HepG2 (cell line): ENCODE measurements around the gene TBXA2R. TPM values are rescaled to one million over a fixed set of nuclear protein-coding genes. Genes with fewer than 3 reads are reported as not detected.

Experiments used
- ARID2 ChIP-seq: sonication (generic); formaldehyde crosslinking; IDR thresholded peaks from 2 replicates; pipeline ENCODE4 v1.8.1; 2022; ENCODE audit warnings: mild to moderate bottlenecking, missing genetic modification reagents, borderline replicate concordance
- FOXA1 ChIP-seq, 2 experiments: fragments of 450-650 bp in 1 of 2; sonication (generic) in 1 of 2; formaldehyde crosslinking in 1 of 2; IDR thresholded peaks; 2 replicates each; pipeline versions ENCODE4 v1.4.0 to v1.6.1; 2016 to 2020; ENCODE audit warnings: missing genetic modification reagents in 1 of 2
- FOXC1 ChIP-seq: sonication (generic); formaldehyde crosslinking; IDR thresholded peaks from 2 replicates; pipeline ENCODE4 v1.8.0; 2022; ENCODE audit warnings: mild to moderate bottlenecking, missing genetic modification reagents, borderline replicate concordance
- FOXO1 ChIP-seq: sonication (generic); formaldehyde crosslinking; IDR thresholded peaks from 2 replicates; pipeline ENCODE4 v1.4.0; 2020; ENCODE audit warnings: missing genetic modification reagents
- HDAC1 ChIP-seq: sonication (generic); formaldehyde crosslinking; IDR thresholded peaks from 2 replicates; pipeline ENCODE4 v1.5.1; 2020; ENCODE audit warnings: mild to moderate bottlenecking, missing genetic modification reagents
- HDAC2 ChIP-seq: sonication (generic); formaldehyde crosslinking; IDR thresholded peaks from 2 replicates; pipeline ENCODE4 v1.4.0; 2020; ENCODE audit warnings: missing genetic modification reagents
- KDM3A ChIP-seq: IDR thresholded peaks from 2 replicates; pipeline ENCODE4 v1.6.1; 2018; ENCODE audit warnings: low read depth, missing compliant biosample characterization
- MAFK ChIP-seq, 2 experiments: IDR thresholded peaks in 1 of 2; conservative IDR thresholded peaks in 1 of 2; 2 replicates each; pipeline ENCODE4 v1.6.1; 2011; ENCODE audit warnings: improper control_type of control experiment in 2 of 2, low read length in 2 of 2
- MYC ChIP-seq: sonication (generic); formaldehyde crosslinking; IDR thresholded peaks from 2 replicates; pipeline ENCODE4 v1.9.0; 2021; ENCODE audit warnings: missing genetic modification reagents, borderline replicate concordance
- NCOA2 ChIP-seq: sonication (generic); formaldehyde crosslinking; IDR thresholded peaks from 2 replicates; pipeline ENCODE4 v1.8.0; 2022; ENCODE audit warnings: inconsistent platforms
- NCOA5 ChIP-seq: sonication (generic); formaldehyde crosslinking; IDR thresholded peaks from 2 replicates; pipeline ENCODE4 v1.4.0; 2020; ENCODE audit warnings: missing genetic modification reagents
- PHF5A ChIP-seq: IDR thresholded peaks from one replicate; pipeline ENCODE4 v1.6.1; 2018; ENCODE audit warnings: low read depth, missing genetic modification reagents; ENCODE audit not compliant: unreplicated experiment
- RORA ChIP-seq: sonication (generic); formaldehyde crosslinking; IDR thresholded peaks from 2 replicates; pipeline ENCODE4 v1.5.0; 2020; ENCODE audit warnings: mild to moderate bottlenecking, missing genetic modification reagents, moderate library complexity
- SALL1 ChIP-seq: sonication (generic); formaldehyde crosslinking; IDR thresholded peaks from 2 replicates; pipeline ENCODE4 v1.8.0; 2022; ENCODE audit warnings: mild to moderate bottlenecking, missing genetic modification reagents
- TAF1 ChIP-seq: sonication (generic); formaldehyde crosslinking; IDR thresholded peaks from 2 replicates; pipeline ENCODE4 v1.4.0; 2020; ENCODE audit warnings: missing genetic modification reagents
- TEAD3 ChIP-seq: optimal IDR thresholded peaks from 2 replicates; pipeline ENCODE3; 2016; ENCODE audit warnings: borderline replicate concordance
- TFE3 ChIP-seq: IDR thresholded peaks from 2 replicates; pipeline ENCODE4 v1.6.1; 2016
- ZFAT ChIP-seq: sonication (generic); formaldehyde crosslinking; conservative IDR thresholded peaks from 2 replicates; pipeline ENCODE4 v1.8.1; 2023; ENCODE audit warnings: missing genetic modification reagents, inconsistent platforms
- ZNF142 ChIP-seq: sonication (generic); formaldehyde crosslinking; IDR thresholded peaks from 2 replicates; pipeline ENCODE4 v1.4.0; 2020; ENCODE audit warnings: missing genetic modification reagents
- ZNF354B ChIP-seq: sonication (generic); formaldehyde crosslinking; IDR thresholded peaks from 2 replicates; pipeline ENCODE4 v1.8.0; 2022; ENCODE audit warnings: mild to moderate bottlenecking, missing genetic modification reagents
- ZNF619 ChIP-seq: sonication (generic); formaldehyde crosslinking; IDR thresholded peaks from 2 replicates; pipeline ENCODE4 v1.4.0; 2020; ENCODE audit warnings: mild to moderate bottlenecking, missing genetic modification reagents
- ZNF761 ChIP-seq: sonication (generic); formaldehyde crosslinking; conservative IDR thresholded peaks from 2 replicates; pipeline ENCODE4 v1.4.0; 2020; ENCODE audit warnings: mild to moderate bottlenecking, missing genetic modification reagents
- ZNF776 ChIP-seq: sonication (generic); formaldehyde crosslinking; IDR thresholded peaks from 2 replicates; pipeline ENCODE4 v1.4.0; 2020; ENCODE audit warnings: mild to moderate bottlenecking, missing genetic modification reagents
- polyA plus RNA-seq, 8 experiments: library from polyadenylated mRNA; depleted of rRNA in 3 of 8; stranded (reverse) in 7 of 8; unstranded in 1 of 8; fragments of >200 nt; fragmentation: Illumina TruSeq in 4 of 8; extraction: Trizol in 4 of 8; gene quantifications; 2 replicates each; pipeline versions ENCODE4 v1.2.1 to v1.2.3, GENCODE V29; 2011 to 2016; ENCODE audit warnings: low read depth in 4 of 8, missing spikeins in 1 of 8, mixed read lengths in 1 of 8; ENCODE audit not compliant: insufficient read depth in 1 of 8
- total RNA-seq, 5 experiments: library from RNA; depleted of rRNA; stranded (reverse); fragments of >200 nt; fragmentation: Illumina TruSeq; extraction: Trizol; gene quantifications; 2 replicates each; pipeline ENCODE4 v1.2.3, GENCODE V29; 2016; ENCODE audit warnings: low read depth in 1 of 5

The TBXA2R gene
- total and polyA plus RNA-seq, 2 of the 13 experiments (the other 11 are each of a cell fraction or from before 2014, with no cell fraction given) = 0.09 TPM; not detected in 1

DNA sequence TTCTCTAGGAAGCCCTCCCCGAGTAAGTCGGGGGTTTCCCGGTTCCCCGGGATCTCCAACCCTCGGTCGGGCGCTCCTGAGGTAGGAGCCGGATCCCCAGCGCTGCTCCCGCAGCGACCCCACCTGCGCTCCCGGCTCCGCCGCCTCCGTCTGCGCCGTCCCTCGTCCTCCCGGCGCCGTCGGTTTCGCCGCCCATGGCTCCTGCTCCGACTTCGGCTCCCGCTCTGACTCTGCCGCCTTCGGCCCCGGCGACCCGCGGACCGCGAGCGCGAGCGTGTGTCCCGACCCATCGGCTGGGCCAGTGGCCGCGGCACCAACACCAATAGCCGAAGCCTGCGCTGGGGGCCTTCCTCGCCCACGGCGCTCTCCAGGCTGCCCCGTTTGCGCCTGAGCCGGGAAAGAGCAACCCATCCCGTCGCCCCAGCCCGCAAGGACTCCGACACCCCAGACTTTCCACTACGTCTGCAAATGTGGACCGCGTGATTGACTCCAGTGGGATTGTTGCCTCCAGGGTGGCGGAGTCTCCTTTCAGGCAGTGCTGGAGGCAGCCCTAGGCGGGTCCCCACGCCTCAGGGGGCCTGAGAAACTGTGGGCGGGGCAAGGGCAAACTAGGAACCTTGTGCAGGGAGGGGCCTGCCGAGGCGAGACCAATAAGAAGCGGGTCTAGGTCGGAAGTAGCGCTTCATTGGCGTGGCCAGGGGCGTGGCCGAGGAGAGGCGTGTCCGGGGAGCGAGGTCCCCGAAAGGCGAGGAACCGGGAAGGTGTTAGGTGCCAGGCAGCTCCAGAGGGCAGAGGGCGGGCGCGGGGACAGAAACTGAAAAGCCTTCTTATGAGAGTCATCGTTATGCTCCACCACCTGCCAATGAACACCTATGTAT lies 20.0 kb upstream of the TBXA2R start, which contains the start of gene CACTIN (continued):
- TF ChIP-seq MAFK (conservative IDR thresholded peaks at IDR 0.05 in 1 of 2, IDR thresholded peaks at IDR 0.05 in 1 of 2; ENCODE audit: low read length in 2 of 2) (0 out of 4 replicates have a peak, but pooled peaks of 1 of the 2 experiments have one; percentile 32), TEAD3 (CRISPR knock-in tag) (peak; percentile 53), NCOA5 (CRISPR knock-in tag) (no peak), TFE3 (CRISPR knock-in tag) (peak; percentile 67; the same call in 1 of the 2 replicates), FOXC1 (CRISPR knock-in tag) (peak; percentile 70; the same call in 1 of the 2 replicates), ARID2 (0 out of 2 replicates have a peak, but pooled peaks have one; percentile 44), ZNF354B (CRISPR knock-in tag) (0 out of 2 replicates have a peak, but pooled peaks have one; percentile 19), SALL1 (CRISPR knock-in tag) (peak; percentile 89), ZFAT (CRISPR knock-in tag) (0 out of 2 replicates have a peak, but pooled peaks have one; percentile 25), KDM3A (CRISPR knock-in tag) (0 out of 2 replicates have a peak, but pooled peaks have one; percentile 41), ZNF761 (CRISPR knock-in tag) (0 out of 2 replicates have a peak, but pooled peaks have one; percentile 26), PHF5A (peak; percentile 72), MYC (CRISPR knock-in tag) (peak; percentile 78), ZNF619 (CRISPR knock-in tag) (peak; percentile 83; the same call in 1 of the 2 replicates), HDAC1 (CRISPR knock-in tag) (peak; percentile 100), NCOA2 (CRISPR knock-in tag) (peak; percentile 30; the same call in 1 of the 2 replicates), FOXO1 (peak; percentile 67; the same call in 1 of the 2 replicates), RORA (no peak), TAF1 (CRISPR knock-in tag) (peak; percentile 84; the same call in 1 of the 2 replicates), HDAC2 (CRISPR knock-in tag) (peak; percentile 87), FOXA1 (IDR thresholded peaks at IDR 0.05) (no peak), FOXA1 (CRISPR knock-in tag; IDR thresholded peaks at IDR 0.05) (peak; percentile 4; the same call in 1 of the 2 replicates), ZNF142 (CRISPR knock-in tag) (no peak), ZNF776 (peak; percentile 23; the same call in 1 of the 2 replicates)
